Measurements from ENCODE around the gene SATB2.

SATB2 gene

GRCh38 chr2:199366406-199366805, 91.3 kb downstream of the SATB2 start:
- ChIA-PET CTCF (no interaction called here), POLR2A (no interaction called here)
- TF ChIP-seq, protein P1, sequence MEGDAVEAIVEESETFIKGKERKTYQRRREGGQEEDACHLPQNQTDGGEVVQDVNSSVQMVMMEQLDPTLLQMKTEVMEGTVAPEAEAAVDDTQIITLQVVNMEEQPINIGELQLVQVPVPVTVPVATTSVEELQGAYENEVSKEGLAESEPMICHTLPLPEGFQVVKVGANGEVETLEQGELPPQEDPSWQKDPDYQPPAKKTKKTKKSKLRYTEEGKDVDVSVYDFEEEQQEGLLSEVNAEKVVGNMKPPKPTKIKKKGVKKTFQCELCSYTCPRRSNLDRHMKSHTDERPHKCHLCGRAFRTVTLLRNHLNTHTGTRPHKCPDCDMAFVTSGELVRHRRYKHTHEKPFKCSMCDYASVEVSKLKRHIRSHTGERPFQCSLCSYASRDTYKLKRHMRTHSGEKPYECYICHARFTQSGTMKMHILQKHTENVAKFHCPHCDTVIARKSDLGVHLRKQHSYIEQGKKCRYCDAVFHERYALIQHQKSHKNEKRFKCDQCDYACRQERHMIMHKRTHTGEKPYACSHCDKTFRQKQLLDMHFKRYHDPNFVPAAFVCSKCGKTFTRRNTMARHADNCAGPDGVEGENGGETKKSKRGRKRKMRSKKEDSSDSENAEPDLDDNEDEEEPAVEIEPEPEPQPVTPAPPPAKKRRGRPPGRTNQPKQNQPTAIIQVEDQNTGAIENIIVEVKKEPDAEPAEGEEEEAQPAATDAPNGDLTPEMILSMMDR (IDR thresholded peaks at IDR 0.05; ENCODE audit: insufficient read depth, low read length, missing control alignments) = no peak
- H3K4me3 ChIP-seq (ENCODE audit: low read depth, low read length) = no peak overlapping the region
- no peak for DNase-seq (ENCODE audit: low read depth, low spot score)

- ChIA-PET POLR2A (no interaction called here), CTCF (no interaction called here)
- no peak for DNase-seq (ENCODE audit: low read depth, low spot score)
- TF ChIP-seq, protein P1 (IDR thresholded peaks at IDR 0.05; ENCODE audit: insufficient read depth, low read length, missing control alignments) = no peak
- H3K4me3 ChIP-seq (ENCODE audit: low read depth, low read length) = no peak overlapping the region
Observed at GRCh38 chr2:199364153-199364552, 93.6 kb downstream of the SATB2 start.

- TF ChIP-seq, protein P1 (IDR thresholded peaks at IDR 0.05; ENCODE audit: insufficient read depth, low read length, missing control alignments) = no peak
- CTCF ChIA-PET = interaction anchor here (0.9 to 1.6 kb wide), 3 partner anchors 15 to 115 kb away, joined by 3 to 4 read pairs (median 3); no protein-coding TSS in a partner anchor
- no peak overlapping the region for H3K4me3 ChIP-seq (ENCODE audit: low read depth, low read length)
- DNase-seq (ENCODE audit: low read depth, low spot score) = no peak
- POLR2A ChIA-PET = no interaction called here
Observed at GRCh38 chr2:199356412-199356811, 101.3 kb downstream of the SATB2 start.

DNA sequence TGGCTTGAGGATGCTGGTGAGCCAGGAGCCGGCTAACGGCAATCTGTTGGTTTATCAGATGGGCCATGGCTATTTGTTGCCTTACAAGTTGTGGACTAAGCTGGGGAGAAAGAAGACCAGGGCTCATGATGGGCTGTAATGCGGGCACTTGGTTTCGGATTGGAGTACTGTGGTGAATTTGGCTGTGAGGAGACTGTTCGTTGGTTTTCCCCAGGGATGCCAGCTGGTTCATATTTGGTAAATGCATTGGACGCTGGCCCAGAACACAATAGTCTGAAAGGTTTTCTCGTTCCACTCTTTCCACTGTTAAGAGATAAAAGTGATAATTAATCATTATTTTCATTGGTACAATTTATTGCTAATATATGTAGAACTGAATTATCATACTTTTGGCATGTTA, 108.9 kb downstream of the SATB2 start:
- no peak overlapping the region for H3K4me3 ChIP-seq (ENCODE audit: low read depth, low read length)
- CTCF ChIA-PET = interaction anchor here (1.1 kb wide), 1 partner anchor 9 kb away, joined by 4 read pairs; no protein-coding TSS in a partner anchor
- DNase-seq (ENCODE audit: low read depth, low spot score) = no peak
- TF ChIP-seq, protein P1 (IDR thresholded peaks at IDR 0.05; ENCODE audit: insufficient read depth, low read length, missing control alignments) = no peak
- POLR2A ChIA-PET = no interaction called here

- POLR2A ChIA-PET = no interaction called here
- TF ChIP-seq, protein P1 (IDR thresholded peaks at IDR 0.05; ENCODE audit: insufficient read depth, low read length, missing control alignments) = no peak
- CTCF ChIA-PET = no interaction called here
Observed at GRCh38 chr2:199344012-199344411, 113.7 kb downstream of the SATB2 start.

GRCh38 chr2:199342334-199342733, 115.4 kb downstream of the SATB2 start:
- CTCF ChIA-PET = interaction anchor here (1.4 kb wide), 1 partner anchor 15 kb away, joined by 4 read pairs; no protein-coding TSS in a partner anchor
- no peak overlapping the region for H3K4me3 ChIP-seq (ENCODE audit: low read depth, low read length)
- DNase-seq (ENCODE audit: low read depth, low spot score) = no peak
- POLR2A ChIA-PET = interaction anchor here (0.6 kb wide), 1 partner anchor 21 kb away, joined by 3 read pairs; no protein-coding TSS in a partner anchor
- TF ChIP-seq, protein P1 (IDR thresholded peaks at IDR 0.05; ENCODE audit: insufficient read depth, low read length, missing control alignments) = no peak

More at GRCh38 chr2:199344012-199344411, 113.7 kb downstream of the SATB2 start:
- DNase-seq (ENCODE audit: low read depth, low spot score) = no peak
- H3K4me3 ChIP-seq (ENCODE audit: low read depth, low read length) = no peak overlapping the region
